ENCODE data around the gene CCDC69. TPM values are rescaled to one million over a fixed set of nuclear protein-coding genes. Genes with fewer than 3 reads are reported as not detected.

CCDC69 gene
- total RNA-seq, 6 experiments from 2014 or later: 0.43 to 1.1 (median 0.71) TPM

GRCh38 chr5:151158287-151158661 is 65.6 kb downstream of the CCDC69 start:
- no peak for DNase-seq
- no peaks in the 10 kb centered on the region for H3K9me3 Mint-ChIP-seq
- TF ChIP-seq CTCF (IDR thresholded peaks at IDR 0.05): no peak
- H3K4me3 Mint-ChIP-seq: peak overlapping the region; percentile 97
- peaks cover 53% of the 10 kb centered on the region for H3K4me1 Mint-ChIP-seq (ENCODE audit: low read depth)
- peak overlapping the region; percentile 81 for H3K27ac Mint-ChIP-seq
- peaks cover 3% of the 10 kb centered on the region for H3K27me3 Mint-ChIP-seq (ENCODE audit: insufficient read depth)
- peaks cover 18% of the 10 kb centered on the region for H3K36me3 Mint-ChIP-seq (ENCODE audit: low read depth)

- peaks cover 3% of the 10 kb centered on the region for H3K27me3 Mint-ChIP-seq (ENCODE audit: insufficient read depth)
- peaks cover 24% of the 10 kb centered on the region for H3K36me3 Mint-ChIP-seq (ENCODE audit: low read depth)
- H3K9me3 Mint-ChIP-seq: no peaks in the 10 kb centered on the region
- peak; percentile 65 for DNase-seq
- peak within 1 kb of the TSS; percentile 97 for H3K4me3 Mint-ChIP-seq
- H3K4me1 Mint-ChIP-seq (ENCODE audit: low read depth): peaks cover 56% of the 10 kb centered on the region
- no peak for TF ChIP-seq CTCF (IDR thresholded peaks at IDR 0.05)
- peak within 1 kb of the TSS; percentile 92 for H3K27ac Mint-ChIP-seq
Observed at GRCh38 chr5:151157426-151158286, 66.2 kb downstream of the CCDC69 start, which contains the start of gene ANXA6. ANXA6 (minus strand) TSS chr5:151157779; CDS start chr5:151147901, 9,878 bp downstream.

GRCh38 chr5:151156507-151157420 is 67.1 kb downstream of the CCDC69 start:
- peaks cover 58% of the 10 kb centered on the region for H3K4me1 Mint-ChIP-seq (ENCODE audit: low read depth)
- no peak for DNase-seq
- peak overlapping the region; percentile 92 for H3K27ac Mint-ChIP-seq
- no peaks in the 10 kb centered on the region for H3K9me3 Mint-ChIP-seq
- no peak; the same call in 1 of the 2 replicates for TF ChIP-seq CTCF (IDR thresholded peaks at IDR 0.05)
- peaks cover 3% of the 10 kb centered on the region for H3K27me3 Mint-ChIP-seq (ENCODE audit: insufficient read depth)
- peaks cover 29% of the 10 kb centered on the region for H3K36me3 Mint-ChIP-seq (ENCODE audit: low read depth)
- H3K4me3 Mint-ChIP-seq: peak overlapping the region; percentile 97

- Mint-ChIP-seq H3K9me3 (no peaks in the 10 kb centered on the region), H3K4me1 (ENCODE audit: low read depth) (peaks cover 66% of the 10 kb centered on the region), H3K4me3 (peak overlapping the region; percentile 97), H3K27me3 (ENCODE audit: insufficient read depth) (peaks cover 4% of the 10 kb centered on the region), H3K27ac (peak overlapping the region; percentile 92), H3K36me3 (ENCODE audit: low read depth) (peaks cover 31% of the 10 kb centered on the region)
- DNase-seq: peak; percentile 69
- peak; percentile 27; the same call in 1 of the 2 replicates for TF ChIP-seq CTCF (IDR thresholded peaks at IDR 0.05)
Observed at GRCh38 chr5:151155775-151156506, 68.0 kb downstream of the CCDC69 start.

All from HFFc6 (cell line).